Measurements from ENCODE around the gene SCAMP3. TPM values are rescaled to one million over a fixed set of nuclear protein-coding genes. Genes with fewer than 3 reads are reported as not detected.

Gene SCAMP3
- total RNA-seq, 1 donor from 2014 or later, result 58.7 TPM

GRCh38 chr1:155256058-155256852, 5.9 kb downstream of the SCAMP3 start:
- peak overlapping the region; percentile 87 for H3K27ac Mint-ChIP-seq
- no peaks in the 10 kb centered on the region for H3K9me3 Mint-ChIP-seq
- no peak for TF ChIP-seq CTCF (conservative IDR thresholded peaks at IDR 0.05)
- DNase-seq (ENCODE audit: extremely low spot score, unreplicated experiment), result no peak
- H3K27me3 Mint-ChIP-seq, result no peaks in the 10 kb centered on the region
- peak overlapping the region; percentile 91 for H3K4me3 Mint-ChIP-seq
- H3K4me1 Mint-ChIP-seq (ENCODE audit: unreplicated experiment), result peaks cover 34% of the 10 kb centered on the region
- H3K36me3 Mint-ChIP-seq, result peaks cover 21% of the 10 kb centered on the region

GRCh38 chr1:155255243-155256007, 6.7 kb downstream of the SCAMP3 start, which contains the start of gene ENTREP3:
Gene ENTREP3 (minus strand): TSS chr1:155255483. CDS start chr1:155254877, 606 bp downstream.
- Mint-ChIP-seq H3K4me3 (peak within 1 kb of the TSS; percentile 91), H3K27ac (peak within 1 kb of the TSS; percentile 87), H3K27me3 (no peaks in the 10 kb centered on the region), H3K36me3 (peaks cover 15% of the 10 kb centered on the region), H3K9me3 (no peaks in the 10 kb centered on the region), H3K4me1 (ENCODE audit: unreplicated experiment) (peaks cover 33% of the 10 kb centered on the region)
- peak; percentile 91 for DNase-seq (ENCODE audit: extremely low spot score, unreplicated experiment)
- peak; percentile 61 for TF ChIP-seq CTCF (conservative IDR thresholded peaks at IDR 0.05)

GRCh38 chr1:155254714-155255242, 7.4 kb downstream of the SCAMP3 start:
- peak overlapping the region; percentile 91 for H3K4me3 Mint-ChIP-seq
- H3K36me3 Mint-ChIP-seq, result peaks cover 12% of the 10 kb centered on the region
- no peak for TF ChIP-seq CTCF (conservative IDR thresholded peaks at IDR 0.05)
- H3K27ac Mint-ChIP-seq, result no peak overlapping the region
- H3K9me3 Mint-ChIP-seq, result no peaks in the 10 kb centered on the region
- H3K27me3 Mint-ChIP-seq, result no peaks in the 10 kb centered on the region
- peaks cover 33% of the 10 kb centered on the region for H3K4me1 Mint-ChIP-seq (ENCODE audit: unreplicated experiment)
- DNase-seq (ENCODE audit: extremely low spot score, unreplicated experiment), result no peak

- DNase-seq (ENCODE audit: extremely low spot score, unreplicated experiment), result no peak
- Mint-ChIP-seq H3K4me1 (ENCODE audit: unreplicated experiment) (peaks cover 33% of the 10 kb centered on the region), H3K4me3 (peak overlapping the region; percentile 91), H3K27ac (peak overlapping the region; percentile 61), H3K36me3 (peaks cover 12% of the 10 kb centered on the region), H3K9me3 (no peaks in the 10 kb centered on the region), H3K27me3 (no peaks in the 10 kb centered on the region)
- no peak for TF ChIP-seq CTCF (conservative IDR thresholded peaks at IDR 0.05)
Measured at GRCh38 chr1:155254228-155254713, 7.9 kb downstream of the SCAMP3 start.

- Mint-ChIP-seq H3K36me3 (peaks cover 12% of the 10 kb centered on the region), H3K4me1 (ENCODE audit: unreplicated experiment) (peaks cover 33% of the 10 kb centered on the region), H3K9me3 (no peaks in the 10 kb centered on the region), H3K4me3 (peak overlapping the region; percentile 91), H3K27me3 (no peaks in the 10 kb centered on the region), H3K27ac (peak overlapping the region; percentile 61)
- TF ChIP-seq CTCF (conservative IDR thresholded peaks at IDR 0.05), result no peak
- DNase-seq (ENCODE audit: extremely low spot score, unreplicated experiment), result no peak
Measured at GRCh38 chr1:155253797-155254196, 8.4 kb downstream of the SCAMP3 start.

Data from type B pancreatic cell (in vitro differentiated cells).